ENCODE data around the gene ALPI.

Gene ALPI

DNA sequence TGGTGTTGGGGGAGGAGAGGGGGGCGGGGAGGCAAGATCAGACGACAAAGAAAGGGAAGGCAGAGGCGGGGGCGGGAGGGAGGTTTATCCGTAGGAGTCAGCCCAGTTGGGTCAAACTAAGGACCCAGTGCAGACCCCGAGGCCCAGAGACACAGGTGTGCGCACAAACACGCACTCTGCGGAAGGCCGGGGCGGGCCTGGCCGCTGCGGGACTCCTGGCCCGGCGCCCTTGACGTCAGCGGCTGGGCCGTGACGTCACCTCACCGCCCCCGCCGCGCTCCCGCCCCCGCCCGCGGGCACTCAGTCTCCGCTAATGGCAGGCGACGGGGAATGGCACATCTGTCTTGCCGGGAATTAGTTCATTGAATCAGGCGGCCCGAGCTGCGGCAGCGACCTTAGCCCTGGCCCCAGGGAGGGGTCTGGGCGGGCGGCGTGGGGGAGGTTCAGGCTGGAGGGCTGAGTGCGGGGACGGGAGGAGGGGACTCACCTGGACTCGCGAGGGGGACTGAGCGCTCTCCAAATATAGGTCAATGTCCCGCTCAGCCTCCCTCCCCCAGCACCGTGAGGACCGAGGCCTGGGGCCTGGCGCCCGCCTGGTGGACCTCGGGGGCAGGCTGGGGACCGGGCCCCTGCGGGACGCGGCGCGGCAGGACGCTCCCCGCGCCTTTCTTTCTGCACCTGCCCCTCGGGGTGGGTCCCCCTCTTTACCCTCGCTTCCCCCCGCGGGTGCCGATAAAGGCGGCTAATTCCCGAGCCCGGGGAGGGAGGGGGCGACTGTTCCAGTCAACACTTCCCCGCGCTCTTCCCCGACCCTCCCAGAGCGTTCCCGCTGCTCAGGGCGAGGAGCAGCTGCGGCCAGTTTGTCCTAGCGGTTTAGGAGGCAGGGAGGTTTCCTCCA is 47.2 kb downstream of the ALPI start:
- no peak for DNase-seq

DNA sequence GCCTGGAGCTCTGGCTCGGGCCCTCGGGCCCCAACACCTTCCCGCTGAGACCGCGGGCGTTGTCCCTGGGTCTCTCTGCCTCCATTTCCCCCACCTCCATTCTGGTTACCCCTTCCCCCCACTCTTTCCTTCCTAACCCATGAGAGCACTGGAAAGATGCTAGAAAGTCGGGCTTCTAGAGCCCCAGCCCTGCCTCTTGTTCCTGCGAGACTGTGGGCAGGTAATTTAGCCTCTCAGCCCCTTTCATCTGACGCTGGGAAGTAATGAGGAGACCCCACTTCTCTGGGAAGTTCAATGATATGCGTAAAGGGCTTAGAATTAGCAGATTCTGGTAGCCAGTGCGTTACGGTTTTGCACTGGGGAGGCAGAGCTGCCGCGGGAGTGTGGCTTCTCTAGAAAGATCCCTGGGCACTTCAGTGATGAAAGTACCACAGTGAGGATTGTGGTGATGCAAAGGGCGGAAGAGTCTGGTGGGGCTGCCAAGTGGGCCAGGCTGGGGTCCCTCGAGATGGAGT is 47.9 kb downstream of the ALPI start:
- no peak for DNase-seq

DNA sequence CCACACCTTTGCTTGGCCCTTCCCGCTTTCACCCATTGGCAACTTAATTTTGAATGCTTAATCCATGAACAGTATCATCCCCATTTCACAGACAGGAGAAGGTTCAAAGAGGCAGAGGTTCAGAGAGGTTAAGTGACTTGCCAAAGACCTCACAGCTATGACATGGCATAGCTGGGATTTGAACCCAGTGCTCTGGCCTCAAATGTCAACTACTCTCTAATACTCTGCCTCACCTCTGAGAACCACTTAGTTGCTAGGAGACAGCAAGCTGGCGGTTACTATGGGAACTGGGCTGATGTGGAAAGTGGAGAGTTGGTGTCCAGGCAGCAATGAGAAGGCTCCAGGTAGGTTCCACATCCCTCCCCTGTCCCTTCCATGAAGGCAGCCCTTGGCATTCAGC is 48.5 kb downstream of the ALPI start:
- no peak for DNase-seq

DNA sequence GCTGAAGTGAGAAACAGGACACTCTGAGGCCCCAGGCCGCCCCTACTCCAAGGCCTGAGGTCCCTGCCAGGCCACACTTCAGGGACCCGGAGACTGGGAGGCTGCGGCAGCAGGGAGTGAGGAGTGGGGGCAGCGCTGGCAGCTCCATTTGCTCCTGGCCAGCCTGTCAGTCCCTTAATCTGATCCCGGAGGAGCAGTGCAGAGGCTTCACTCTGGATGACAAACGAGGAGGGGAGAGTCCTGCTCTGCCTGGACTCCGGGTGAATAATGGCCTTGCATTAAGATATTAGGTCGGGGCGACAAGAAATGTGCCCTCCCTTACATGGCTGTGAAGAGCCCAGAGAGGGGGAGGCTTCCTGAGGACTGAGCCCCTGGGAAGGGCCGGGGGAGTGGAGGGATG is 49.9 kb downstream of the ALPI start:
- no peak for DNase-seq

DNA sequence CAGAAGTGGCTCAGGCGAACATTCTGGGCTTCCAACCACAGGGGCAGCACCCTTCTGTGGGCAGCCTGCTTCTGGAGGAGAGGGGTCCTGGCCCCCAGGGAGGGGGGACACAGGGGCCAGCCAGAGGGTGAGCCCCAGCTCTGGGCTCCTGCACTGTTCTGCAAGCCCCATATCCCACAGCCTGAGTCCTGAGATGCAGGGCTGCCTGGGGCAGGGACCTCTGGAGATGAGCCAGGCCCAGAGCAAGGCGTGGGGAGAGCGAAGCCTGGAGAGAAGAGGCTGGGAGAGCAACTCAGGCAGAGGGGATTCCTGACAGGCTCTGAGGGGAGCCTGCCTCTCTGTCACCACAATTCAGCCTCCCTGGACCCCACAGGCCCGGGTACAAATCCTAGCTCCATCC is 50.8 kb downstream of the ALPI start:
- no peak for DNase-seq

DNA sequence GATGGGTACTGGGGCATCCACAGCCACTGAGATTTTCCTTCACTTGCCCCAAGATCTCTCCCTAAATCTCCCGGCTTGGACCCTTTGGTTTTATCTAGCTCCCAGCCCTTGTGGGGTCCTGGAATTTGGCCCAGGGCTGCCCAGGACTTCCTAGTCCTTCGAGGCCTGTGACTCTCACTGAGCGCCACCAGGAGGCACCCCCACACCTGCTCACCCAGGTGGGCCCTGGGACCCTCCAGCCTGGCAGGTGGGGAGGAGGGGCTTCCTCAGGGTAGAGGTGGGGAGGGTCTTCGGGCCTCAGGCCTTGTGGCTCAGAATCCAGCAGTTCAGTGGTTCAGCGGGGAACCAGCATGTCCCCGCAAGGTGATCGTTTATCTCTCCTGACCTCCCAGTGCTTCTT is 52.3 kb downstream of the ALPI start:
- DNase-seq, result no peak

All from NCI-H446 treated with DMSO at 0.1 percent for 48 hours (cell line).